Measurements from ENCODE around the gene METAP1D.

Gene METAP1D

DNA sequence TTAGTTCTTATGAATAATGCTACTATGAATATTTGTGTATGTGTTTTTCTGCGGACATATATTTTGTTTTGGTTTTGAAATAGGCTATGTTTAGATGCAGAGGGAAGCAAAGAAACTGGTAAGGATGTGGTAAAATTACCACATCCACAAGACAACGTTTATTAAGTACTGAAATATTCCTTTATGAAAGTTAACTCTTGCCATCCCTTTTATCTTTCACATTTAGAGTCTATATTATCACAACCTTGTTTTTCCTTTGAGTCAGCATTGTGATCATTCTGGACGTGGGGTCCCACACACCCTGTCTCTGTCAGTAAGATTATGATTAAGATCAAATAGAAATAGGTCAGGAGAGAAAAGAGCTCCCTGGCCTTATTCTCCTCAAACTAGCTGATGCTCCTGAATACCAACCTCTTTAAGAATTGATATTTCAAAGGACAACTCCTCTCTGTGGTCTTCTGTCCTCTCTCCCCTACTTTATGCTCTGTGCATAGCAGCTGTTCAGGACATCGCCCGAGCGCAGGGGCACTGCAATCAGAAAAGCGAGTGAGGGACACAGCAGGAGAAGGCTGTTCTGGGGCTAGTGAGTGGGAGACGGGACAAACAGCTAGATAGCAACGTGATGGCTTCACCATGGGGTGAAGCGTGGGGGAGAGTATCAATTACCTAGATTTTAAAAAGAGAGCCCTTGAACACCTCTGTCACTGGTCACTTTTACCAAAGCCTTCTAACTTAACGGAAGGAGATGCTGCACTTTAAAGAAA lies 12.2 kb downstream of the METAP1D start:
- no peak overlapping the region for H3K4me3 ChIP-seq (ENCODE audit: low read depth in 1 of 2, low read length in 1 of 2)
- no peaks in the 10 kb centered on the region for H3K36me3 ChIP-seq
- TF ChIP-seq, protein P1, sequence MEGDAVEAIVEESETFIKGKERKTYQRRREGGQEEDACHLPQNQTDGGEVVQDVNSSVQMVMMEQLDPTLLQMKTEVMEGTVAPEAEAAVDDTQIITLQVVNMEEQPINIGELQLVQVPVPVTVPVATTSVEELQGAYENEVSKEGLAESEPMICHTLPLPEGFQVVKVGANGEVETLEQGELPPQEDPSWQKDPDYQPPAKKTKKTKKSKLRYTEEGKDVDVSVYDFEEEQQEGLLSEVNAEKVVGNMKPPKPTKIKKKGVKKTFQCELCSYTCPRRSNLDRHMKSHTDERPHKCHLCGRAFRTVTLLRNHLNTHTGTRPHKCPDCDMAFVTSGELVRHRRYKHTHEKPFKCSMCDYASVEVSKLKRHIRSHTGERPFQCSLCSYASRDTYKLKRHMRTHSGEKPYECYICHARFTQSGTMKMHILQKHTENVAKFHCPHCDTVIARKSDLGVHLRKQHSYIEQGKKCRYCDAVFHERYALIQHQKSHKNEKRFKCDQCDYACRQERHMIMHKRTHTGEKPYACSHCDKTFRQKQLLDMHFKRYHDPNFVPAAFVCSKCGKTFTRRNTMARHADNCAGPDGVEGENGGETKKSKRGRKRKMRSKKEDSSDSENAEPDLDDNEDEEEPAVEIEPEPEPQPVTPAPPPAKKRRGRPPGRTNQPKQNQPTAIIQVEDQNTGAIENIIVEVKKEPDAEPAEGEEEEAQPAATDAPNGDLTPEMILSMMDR (IDR thresholded peaks at IDR 0.05): no peak
- no peak overlapping the region for H3K27ac ChIP-seq
- no peaks in the 10 kb centered on the region for H3K27me3 ChIP-seq
- H3K9me3 ChIP-seq: no peaks in the 10 kb centered on the region
- peaks cover 22 to 26% of the 10 kb centered on the region in 2 experiments for H3K4me1 ChIP-seq (ENCODE audit: control insufficient read depth in 1 of 2, insufficient read depth in 1 of 2, low read depth in 1 of 2, low read length in 1 of 2)

DNA sequence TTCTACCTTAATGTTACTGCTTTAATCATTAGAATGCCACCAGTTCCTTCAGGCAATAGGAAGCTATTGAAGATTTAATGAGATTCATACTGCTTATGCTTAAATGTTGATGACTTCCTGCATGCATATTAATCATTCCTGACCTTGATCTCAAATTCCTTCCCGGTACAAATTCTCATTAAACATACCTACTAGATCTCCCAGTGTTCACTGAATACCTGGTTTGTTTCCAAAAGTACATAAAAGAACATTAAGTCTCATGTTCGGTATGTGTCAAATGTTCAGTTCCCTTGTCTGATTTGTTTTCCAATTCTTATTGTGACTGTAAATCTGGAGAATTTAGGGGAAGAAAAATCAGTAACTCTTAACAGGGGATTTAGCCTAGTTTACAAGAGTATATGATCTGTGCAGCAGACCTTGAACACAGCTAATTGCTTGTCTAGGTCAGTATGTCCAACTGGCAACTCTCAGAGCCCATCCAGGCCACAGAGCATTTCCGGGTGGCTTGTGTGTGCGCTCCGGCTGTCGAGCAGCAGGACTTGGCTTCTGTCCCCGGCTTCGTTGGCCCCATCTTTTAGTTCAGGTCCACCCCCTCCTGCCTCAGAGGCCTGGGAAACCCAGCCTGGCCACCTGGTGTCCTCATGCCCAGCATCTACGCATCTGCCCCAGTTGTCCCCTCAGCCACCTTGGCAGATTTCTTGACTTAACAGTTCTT lies 13.1 kb downstream of the METAP1D start:
- Histone ChIP-seq H3K4me1 (ENCODE audit: control insufficient read depth in 1 of 2, insufficient read depth in 1 of 2, low read depth in 1 of 2, low read length in 1 of 2) (peaks cover 24 to 32% of the 10 kb centered on the region in 2 experiments), H3K36me3 (no peaks in the 10 kb centered on the region), H3K9me3 (no peaks in the 10 kb centered on the region), H3K4me3 (ENCODE audit: low read depth in 1 of 2, low read length in 1 of 2) (no peak overlapping the region), H3K27me3 (no peaks in the 10 kb centered on the region), H3K27ac (no peak overlapping the region)
- TF ChIP-seq, protein P1 (IDR thresholded peaks at IDR 0.05): no peak

DNA sequence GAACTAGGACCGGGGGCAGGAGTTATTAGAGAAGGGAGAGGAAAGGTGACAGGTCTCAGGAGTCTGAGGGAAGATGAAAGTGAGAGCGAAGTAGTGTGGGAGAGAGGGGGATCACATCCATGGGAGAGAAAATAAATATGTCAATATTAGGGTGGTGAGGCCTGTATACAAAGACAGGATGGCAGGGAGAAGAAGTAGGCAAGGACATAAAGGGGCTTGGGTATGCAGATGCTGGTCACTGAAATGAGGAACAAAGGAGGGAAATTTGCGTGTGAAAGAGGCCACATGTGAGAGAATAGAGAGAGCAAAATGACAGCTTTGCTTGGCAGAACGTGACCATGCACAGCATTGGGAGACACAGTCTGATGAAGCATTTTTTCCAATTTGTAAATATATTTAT lies 13.6 kb downstream of the METAP1D start:
- peaks cover 30 to 36% of the 10 kb centered on the region in 2 experiments for H3K4me1 ChIP-seq (ENCODE audit: control insufficient read depth in 1 of 2, insufficient read depth in 1 of 2, low read depth in 1 of 2, low read length in 1 of 2)
- TF ChIP-seq, protein P1 (IDR thresholded peaks at IDR 0.05): no peak
- H3K9me3 ChIP-seq: no peaks in the 10 kb centered on the region
- H3K27ac ChIP-seq: no peak overlapping the region
- no peaks in the 10 kb centered on the region for H3K27me3 ChIP-seq
- no peak overlapping the region for H3K4me3 ChIP-seq (ENCODE audit: low read depth in 1 of 2, low read length in 1 of 2)
- no peaks in the 10 kb centered on the region for H3K36me3 ChIP-seq

DNA sequence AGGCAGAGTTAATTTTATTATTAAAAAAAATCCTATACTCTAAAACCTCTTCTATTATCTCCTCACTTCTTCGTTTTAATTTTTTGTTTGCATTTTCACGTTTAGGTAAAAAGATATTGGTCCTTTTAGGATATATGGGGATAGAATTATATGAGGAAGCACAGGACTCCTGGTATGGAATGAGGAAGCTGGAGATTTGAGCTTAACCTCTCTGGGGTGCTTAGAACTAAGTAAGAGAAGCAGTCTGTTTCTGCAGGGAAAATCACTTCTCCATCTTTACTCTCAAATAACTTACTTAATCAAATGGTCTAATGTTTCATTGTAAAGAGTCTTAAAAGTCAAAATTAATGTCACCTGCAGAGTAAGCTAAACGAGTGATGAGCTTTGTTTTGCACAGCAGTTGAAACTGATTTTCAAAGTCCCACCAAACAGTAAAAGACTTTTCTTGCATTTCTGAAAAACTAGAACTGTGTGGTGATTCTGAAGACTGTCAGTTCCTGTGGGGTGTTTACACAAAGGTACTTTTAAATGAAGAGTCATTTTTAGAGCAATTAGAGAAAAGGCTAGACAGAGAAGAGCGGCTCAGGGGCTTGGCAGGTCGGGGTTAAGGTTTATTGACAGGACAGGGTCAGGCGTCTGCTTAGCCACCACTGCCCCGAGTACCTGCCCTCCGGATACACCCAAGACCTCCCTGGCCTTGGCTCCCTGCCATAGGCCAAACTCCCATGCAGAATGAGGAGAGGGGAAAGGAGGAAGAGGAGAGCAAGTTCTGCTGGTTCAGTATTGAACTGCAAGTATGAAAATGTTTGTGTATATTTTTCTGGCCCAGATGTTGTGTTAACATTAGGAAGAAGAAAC lies 21.6 kb downstream of the METAP1D start:
- H3K4me1 ChIP-seq (ENCODE audit: control insufficient read depth in 1 of 2, insufficient read depth in 1 of 2, low read depth in 1 of 2, low read length in 1 of 2): peaks cover 9 to 12% of the 10 kb centered on the region in 2 experiments
- no peak overlapping the region for H3K4me3 ChIP-seq (ENCODE audit: low read depth in 1 of 2, low read length in 1 of 2)

DNA sequence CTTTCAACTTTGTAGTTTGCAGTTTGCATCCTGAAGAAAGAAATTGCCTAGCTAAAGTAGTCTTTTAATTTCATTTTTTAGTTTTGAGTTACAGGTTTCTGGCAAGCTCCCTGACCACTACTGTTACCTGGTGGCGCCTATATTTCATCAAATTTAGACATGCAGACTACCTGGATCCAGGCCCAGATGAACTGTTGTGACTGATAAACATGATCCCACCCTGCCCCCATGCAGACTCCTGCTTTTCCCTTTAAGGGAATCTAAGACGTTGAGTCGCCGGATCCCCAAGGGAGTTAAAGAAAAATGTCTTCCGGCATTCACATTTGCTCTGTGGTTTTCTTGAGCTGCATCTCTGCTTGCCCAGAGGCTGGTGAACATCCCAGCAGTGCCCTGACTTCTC lies 22.2 kb downstream of the METAP1D start:
- H3K27ac ChIP-seq: no peak overlapping the region
- H3K36me3 ChIP-seq: no peaks in the 10 kb centered on the region
- no peaks in the 10 kb centered on the region for H3K9me3 ChIP-seq
- TF ChIP-seq, protein P1 (IDR thresholded peaks at IDR 0.05): no peak
- H3K4me3 ChIP-seq (ENCODE audit: low read depth in 1 of 2, low read length in 1 of 2): no peak overlapping the region
- peaks cover 9 to 12% of the 10 kb centered on the region in 2 experiments for H3K4me1 ChIP-seq (ENCODE audit: control insufficient read depth in 1 of 2, insufficient read depth in 1 of 2, low read depth in 1 of 2, low read length in 1 of 2)
- H3K27me3 ChIP-seq: no peaks in the 10 kb centered on the region

More for the DNA sequence above, 21.6 kb downstream of the METAP1D start:
- TF ChIP-seq, protein P1 (IDR thresholded peaks at IDR 0.05): no peak
- H3K9me3 ChIP-seq: no peaks in the 10 kb centered on the region
- H3K36me3 ChIP-seq: no peaks in the 10 kb centered on the region
- H3K27ac ChIP-seq: no peak overlapping the region
- H3K27me3 ChIP-seq: no peaks in the 10 kb centered on the region
